B cell (primary cell): ENCODE measurements around the gene CEP19.

Experiments
- CTCF ChIP-seq: fragments of 200-600 bp; IDR thresholded peaks from one replicate; pipeline ENCODE4 v1.8.0; 2022; ENCODE audit warnings: antibody characterized with exemption, mild to moderate bottlenecking
- EZH2 ChIP-seq: IDR thresholded peaks from 2 replicates; pipeline ENCODE4 v1.6.1; 2012; ENCODE audit warnings: borderline replicate concordance, low read depth, mild to moderate bottlenecking, moderate library complexity, low read length; ENCODE audit not compliant: insufficient read depth, poor library complexity, severe bottlenecking

- TF ChIP-seq CTCF (no peak), EZH2 (no peak)
These were observed 5.3 kb downstream of the CEP19 start for GRCh38 chr3:196706731-196707130.
